ENCODE data around the gene CD53.

DNA sequence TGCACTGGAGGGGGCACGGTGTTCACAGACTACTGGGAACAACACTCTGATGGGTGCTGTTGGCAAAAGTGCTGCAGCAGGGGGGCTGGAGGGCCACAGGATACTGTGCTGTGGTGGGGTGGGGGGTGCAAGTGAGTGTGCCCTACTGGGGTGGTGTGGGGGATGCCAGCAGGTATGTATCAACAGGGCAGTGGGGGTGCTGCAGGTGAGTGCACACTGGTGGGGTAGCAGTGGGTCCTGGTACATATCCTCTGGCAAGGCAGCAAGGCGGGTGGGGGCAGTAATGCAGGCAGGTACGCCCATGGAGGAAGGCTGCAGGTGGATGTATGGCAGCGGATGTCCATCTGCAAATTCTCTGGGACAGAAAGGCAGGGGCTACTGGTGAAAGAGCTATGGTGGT is 48.8 kb upstream of the CD53 start:
- no peak for TF ChIP-seq ZNF70 (CRISPR knock-in tag; IDR thresholded peaks at IDR 0.05)
- TF ChIP-seq, protein P1, sequence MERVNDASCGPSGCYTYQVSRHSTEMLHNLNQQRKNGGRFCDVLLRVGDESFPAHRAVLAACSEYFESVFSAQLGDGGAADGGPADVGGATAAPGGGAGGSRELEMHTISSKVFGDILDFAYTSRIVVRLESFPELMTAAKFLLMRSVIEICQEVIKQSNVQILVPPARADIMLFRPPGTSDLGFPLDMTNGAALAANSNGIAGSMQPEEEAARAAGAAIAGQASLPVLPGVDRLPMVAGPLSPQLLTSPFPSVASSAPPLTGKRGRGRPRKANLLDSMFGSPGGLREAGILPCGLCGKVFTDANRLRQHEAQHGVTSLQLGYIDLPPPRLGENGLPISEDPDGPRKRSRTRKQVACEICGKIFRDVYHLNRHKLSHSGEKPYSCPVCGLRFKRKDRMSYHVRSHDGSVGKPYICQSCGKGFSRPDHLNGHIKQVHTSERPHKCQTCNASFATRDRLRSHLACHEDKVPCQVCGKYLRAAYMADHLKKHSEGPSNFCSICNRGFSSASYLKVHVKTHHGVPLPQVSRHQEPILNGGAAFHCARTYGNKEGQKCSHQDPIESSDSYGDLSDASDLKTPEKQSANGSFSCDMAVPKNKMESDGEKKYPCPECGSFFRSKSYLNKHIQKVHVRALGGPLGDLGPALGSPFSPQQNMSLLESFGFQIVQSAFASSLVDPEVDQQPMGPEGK (CRISPR knock-in tag; IDR thresholded peaks at IDR 0.05; ENCODE audit: borderline replicate concordance) = no peak
- TF ChIP-seq CREB5 (CRISPR knock-in tag; IDR thresholded peaks at IDR 0.05; ENCODE audit: low read depth) = no peak
- no peak for TF ChIP-seq ARNTL (CRISPR knock-in tag; IDR thresholded peaks at IDR 0.05; ENCODE audit: borderline replicate concordance, low read depth)
- no peak for TF ChIP-seq ZNF8 (CRISPR knock-in tag; IDR thresholded peaks at IDR 0.05)
- no peak for TF ChIP-seq OSR1 (CRISPR knock-in tag; IDR thresholded peaks at IDR 0.05)
